Kidney capillary endothelial cell (primary cell): ENCODE measurements around the gene LCE5A.
"Not testable (repeated sequence)": the region's sequence is repeated elsewhere in the genome, so short reads cannot be mapped to it uniquely, and the experiment has no call there.

Experiments used
- DNase-seq: peaks from one replicate; pipeline ENCODE4 v3.0.0-alpha.2; 2018; ENCODE audit warnings: low spot score

LCE5A gene, protein sequence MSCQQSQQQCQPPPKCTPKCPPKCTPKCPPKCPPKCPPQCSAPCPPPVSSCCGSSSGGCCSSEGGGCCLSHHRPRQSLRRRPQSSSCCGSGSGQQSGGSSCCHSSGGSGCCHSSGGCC

DNA sequence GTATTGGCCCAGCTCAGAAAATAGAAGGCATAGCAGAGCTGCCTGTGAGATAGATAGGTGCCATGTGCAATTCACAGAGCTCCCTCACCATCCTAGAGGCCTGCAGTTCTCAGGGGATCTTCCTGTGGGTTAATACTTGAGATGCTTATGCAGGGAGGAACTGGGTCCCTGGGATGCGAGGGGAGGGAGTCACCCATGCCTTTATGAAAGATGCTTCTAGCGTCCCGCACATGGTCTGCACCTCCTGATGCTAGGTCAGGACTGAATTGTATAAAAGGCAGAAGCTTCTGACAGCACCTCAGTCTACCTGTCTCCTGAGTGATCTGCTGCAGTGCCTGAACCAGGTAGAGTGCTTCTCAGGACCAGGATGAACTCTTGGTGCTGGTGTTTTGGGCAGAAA is at the start of gene LCE5A:
TSS of gene LCE5A (plus strand) at position 301 of the 400 bp plus-strand sequence. CDS start 732 bp downstream, outside the sequence.
- DNase-seq, result no peak

DNA sequence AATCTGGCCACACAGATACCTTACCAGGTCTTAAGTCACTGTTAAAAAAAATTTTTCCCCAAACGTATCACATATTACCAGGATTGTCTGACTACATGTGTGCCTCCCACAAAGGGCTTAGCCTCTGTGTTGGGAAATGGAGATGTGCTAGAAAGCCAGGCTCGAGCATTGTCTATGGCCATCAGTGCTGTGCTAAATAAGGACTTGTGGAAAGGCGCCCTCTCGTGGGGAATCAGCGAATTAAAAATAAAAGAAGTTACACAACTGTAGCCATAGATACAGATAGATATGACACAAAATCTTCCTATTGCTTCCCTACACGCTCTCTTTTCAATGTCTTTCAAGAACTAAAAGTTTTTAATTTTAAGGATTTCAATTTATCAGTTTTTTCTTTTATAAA is 49.1 kb upstream of the LCE5A start:
- DNase-seq, result peak; percentile 63

GRCh38 chr1:152462636-152463035 is 48.0 kb upstream of the LCE5A start:
- no peak for DNase-seq

DNA sequence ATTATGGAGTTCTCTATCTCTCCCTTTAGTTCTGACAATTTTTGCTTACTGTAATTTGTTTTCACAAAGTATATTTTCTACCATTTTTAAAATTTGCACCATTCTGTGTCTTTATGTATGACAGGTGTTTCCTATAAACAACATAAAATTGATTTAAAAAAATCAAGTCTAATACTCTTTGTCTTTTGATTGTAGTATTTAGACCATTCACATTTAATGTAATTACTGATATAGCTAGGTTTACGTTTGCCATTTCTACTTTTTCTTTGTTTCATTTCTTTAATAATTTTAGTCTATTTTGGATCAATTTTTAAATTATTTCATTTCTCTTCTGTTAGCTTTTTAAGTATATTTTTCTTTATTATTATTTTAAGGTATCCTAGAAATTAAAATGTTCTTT is 44.4 kb upstream of the LCE5A start:
- DNase-seq, result no peak

DNA sequence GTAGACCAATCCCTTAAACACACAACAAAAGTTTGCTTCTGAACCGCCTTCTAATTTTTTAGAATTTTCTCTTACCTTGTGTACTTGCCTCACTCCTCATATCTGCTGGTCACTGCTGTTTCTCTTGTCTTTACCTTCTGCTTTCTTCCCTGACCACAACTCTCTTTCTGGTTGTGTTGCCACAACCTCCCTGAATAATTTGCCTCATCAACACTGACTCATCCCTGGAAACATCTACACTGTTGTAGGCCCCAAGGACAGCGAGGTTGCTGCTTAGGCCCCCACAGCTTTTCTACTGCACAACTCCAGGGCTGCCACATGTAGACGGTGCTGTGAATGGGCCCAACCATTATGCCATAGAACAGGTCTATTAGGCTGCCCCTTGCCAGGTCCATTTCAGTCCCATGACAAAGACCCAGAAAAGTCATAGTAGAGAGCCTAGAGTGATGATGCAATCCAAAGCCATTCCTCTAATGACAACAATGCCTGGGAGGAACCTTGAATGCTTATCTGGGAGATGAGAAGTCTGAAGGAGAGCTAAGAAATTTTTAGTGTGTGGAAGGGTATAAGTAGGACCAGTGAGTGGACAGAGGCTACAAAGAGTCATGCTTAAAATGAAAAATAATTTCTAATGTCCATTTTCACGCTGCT is 36.6 kb upstream of the LCE5A start:
- no peak for DNase-seq

- no peak for DNase-seq
These were observed 30.6 kb upstream of the LCE5A start for GRCh38 chr1:152479792-152480595.

DNA sequence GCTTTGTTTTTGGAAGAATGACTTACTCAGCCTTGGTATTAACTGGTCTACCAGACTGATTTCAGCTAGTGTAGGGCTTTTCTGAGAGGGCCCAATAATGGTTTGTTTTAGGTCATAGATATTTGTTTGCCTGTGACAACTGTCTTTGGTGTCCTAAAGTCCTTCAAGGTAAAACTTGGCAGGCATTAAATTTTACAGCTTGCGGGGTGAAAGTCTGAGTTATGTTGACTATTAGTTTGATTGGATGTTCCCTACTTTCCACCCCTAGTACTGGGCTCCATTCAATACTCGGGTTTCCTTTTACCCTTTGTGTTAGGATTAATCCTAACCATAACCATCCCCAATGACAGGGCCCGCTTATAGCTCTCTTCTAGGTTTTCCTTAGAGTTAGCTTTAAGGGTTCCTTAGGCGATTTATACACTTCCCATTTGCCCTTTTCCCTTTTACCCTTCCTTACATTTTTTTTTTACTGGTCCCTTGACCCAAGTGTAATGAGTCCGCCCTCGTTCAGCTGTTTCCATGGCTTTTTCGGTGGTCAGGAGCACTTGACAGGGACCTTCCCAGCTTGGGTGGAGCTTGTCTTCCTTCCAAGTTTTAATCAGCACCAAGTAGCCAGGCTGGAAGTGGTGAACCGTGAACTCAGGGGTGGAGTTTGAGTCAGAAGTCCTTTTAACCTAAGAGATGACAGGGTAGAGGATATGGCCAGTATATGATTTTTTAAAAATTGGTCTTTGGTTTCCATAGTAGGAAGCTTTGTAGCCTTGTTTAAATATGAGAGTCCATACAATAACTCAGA is 28.5 kb upstream of the LCE5A start:
- no peak for DNase-seq

- DNase-seq, result no peak
These were observed 24.1 kb upstream of the LCE5A start for GRCh38 chr1:152486400-152487006.

- DNase-seq, result no peak
These were observed 22.7 kb upstream of the LCE5A start for GRCh38 chr1:152487871-152488270.

GRCh38 chr1:152491537-152491936 is 19.1 kb upstream of the LCE5A start:
- DNase-seq, result not testable (repeated sequence)

DNA sequence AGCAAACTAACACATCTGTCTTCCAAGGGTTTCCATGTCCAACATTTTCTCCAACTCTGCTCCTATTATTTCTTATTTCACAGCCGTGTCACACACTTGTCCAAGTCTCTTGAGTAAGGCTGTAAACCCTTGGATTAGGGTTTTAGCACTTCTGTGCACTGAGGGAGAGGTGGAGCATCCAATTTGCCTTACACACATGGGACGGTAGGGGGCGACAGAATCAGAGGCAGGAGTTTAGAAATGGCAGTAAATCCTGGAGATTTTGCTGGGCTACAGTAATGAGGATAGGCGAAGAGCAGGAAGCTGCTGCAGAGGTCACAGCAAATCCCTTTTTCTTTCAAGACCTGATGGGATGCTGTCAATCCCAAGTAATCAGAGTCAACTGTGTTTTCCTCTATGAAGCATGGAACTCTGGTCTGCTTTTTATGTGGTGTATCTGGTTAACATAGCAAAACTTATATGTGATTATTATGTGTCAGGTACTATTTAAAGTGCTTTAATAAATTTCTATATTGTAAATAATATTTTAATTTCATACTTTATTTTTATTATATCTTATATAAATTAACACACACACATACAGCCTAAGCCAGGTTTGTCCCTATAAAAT is 15.4 kb upstream of the LCE5A start:
- no peak for DNase-seq

DNA sequence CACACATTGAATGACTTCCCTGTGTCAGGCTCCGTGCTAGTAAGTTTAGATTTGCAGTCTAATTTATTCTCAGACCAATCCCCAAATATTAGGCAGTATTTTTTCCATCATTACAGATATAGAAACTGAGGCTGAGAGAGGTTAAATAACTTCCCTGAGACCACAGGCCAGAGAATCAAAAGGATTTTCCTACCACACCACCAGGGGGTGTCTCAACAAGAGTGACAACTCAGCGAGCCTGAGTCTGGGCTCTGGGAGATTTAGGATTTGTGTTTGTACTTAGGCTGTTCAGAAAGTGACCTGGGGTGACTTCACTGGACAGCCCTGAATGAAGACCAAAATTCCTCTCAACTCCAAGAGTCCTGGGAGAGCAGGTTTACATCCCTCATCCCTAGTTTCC is 13.3 kb upstream of the LCE5A start:
- DNase-seq, result no peak

- DNase-seq, result no peak
These were observed 8.9 kb upstream of the LCE5A start for GRCh38 chr1:152501704-152502103.

DNA sequence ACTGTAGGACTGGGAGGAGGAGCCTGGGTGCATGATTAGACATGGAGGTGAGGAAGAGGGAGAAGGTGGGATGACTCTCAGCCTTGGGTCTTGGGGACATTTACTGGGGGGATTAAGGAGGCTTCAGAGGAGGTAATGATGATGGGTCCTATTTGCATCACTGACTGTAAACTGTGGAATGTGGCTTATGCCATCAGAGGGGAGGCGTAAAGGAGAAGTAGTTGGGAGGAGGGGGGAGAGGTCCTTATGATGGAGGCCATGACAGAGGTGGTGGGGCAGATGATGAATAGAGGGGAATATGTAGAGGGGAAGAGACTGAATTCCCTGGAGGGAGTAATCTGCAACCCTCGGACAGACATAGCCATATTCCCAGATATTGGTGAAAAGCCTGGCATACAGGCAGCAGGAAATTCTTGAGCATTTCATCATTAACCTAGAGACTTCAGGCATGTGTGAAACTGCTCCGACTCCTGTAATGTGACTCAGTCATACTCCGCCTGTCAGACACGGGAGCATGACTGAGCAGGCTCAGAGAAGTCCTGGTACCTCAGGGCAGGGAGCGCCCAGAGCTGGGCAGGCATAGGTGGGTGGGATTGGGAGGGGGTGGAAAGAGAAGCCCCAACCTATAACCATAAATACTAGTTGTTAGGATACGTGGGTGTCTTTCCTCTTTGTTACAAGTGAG is 8.0 kb upstream of the LCE5A start:
- DNase-seq, result no peak

- no peak for DNase-seq
These were observed 5.5 kb upstream of the LCE5A start for GRCh38 chr1:152505083-152505482.

GRCh38 chr1:152506899-152507498 is 3.6 kb upstream of the LCE5A start:
- no peak for DNase-seq

DNA sequence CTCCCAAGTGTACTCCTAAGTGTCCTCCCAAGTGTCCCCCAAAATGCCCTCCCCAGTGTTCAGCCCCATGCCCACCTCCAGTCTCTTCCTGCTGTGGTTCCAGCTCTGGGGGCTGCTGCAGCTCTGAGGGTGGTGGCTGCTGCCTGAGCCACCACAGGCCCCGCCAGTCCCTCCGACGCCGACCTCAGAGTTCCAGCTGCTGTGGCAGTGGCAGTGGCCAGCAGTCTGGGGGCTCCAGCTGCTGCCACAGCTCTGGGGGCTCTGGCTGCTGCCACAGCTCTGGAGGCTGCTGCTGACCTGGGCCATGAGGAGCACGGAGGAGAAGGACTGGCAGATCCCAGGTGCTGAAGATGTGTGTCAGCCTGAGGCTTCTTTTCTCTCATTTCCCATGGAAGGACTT is 993 bp downstream of the LCE5A start:
- DNase-seq, result no peak

- DNase-seq, result no peak
These were observed 2.5 kb downstream of the LCE5A start for GRCh38 chr1:152513081-152513480.

DNA sequence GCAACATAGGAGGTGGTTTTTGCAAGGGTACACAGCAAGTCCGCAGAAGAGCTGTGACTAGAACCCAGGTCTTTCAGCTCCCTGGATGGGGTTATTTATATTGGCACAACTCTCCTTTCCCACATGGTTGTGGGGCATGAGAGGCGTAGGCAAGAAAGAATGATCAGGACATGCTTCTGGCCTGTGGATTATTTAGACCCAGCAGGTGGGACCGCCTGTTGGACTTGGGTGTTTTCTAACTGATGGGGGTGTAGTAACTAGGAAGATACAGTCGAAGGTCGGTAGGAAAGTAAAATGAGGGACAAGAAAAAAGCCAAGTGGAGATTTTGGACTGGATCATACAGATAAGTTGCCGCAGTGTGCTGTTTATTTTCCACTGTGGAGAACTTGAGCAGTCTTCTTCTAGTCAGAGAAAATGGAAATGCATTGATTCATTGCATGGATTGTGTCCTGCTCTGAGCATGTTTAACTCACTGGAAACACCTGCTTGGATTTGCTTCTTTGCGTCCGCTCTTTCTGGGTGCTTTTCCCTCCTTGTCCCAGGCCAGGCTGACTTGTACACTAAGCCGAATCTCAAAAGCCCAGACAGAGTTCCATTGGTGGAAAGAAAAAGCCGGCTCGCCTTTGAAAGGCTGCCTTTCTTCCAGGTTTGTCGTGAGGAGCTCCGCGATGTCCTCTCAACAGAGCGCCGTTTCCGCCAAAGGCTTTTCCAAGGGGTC is 4.3 kb downstream of the LCE5A start:
- DNase-seq, result no peak

DNA sequence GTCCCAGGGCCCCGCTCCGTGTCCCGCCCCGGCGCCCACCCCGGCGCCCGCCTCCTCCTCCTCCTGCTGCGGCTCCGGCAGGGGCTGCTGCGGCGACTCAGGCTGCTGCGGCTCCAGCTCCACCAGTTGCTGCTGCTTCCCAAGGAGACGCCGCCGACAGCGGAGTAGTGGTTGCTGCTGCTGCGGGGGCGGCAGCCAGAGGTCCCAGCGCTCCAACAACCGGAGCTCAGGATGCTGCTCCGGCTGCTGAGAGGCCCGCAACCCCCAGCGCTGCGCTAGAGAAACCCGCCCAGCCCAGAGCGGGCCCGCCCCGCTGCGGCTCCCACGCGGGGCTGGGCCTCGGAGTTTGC is 4.8 kb downstream of the LCE5A start:
- no peak for DNase-seq
